GM12801 (cell line): ENCODE results near the gene G6PD.

Source experiments
- CTCF ChIP-seq: IDR thresholded peaks from one replicate; pipeline ENCODE4 v1.5.1; 2011; ENCODE audit warnings: control low read depth; ENCODE audit not compliant: insufficient read length; ENCODE audit errors: extremely low read depth

The G6PD gene

GRCh38 chrX:154548028-154548316 is 1.3 kb upstream of the G6PD start:
- TF ChIP-seq CTCF = no peak

GRCh38 chrX:154547245-154548027 is 790 bp upstream of the G6PD start, which contains the start of gene IKBKG:
Gene IKBKG (plus strand): TSS chrX:154547620. CDS start chrX:154552003, 4,383 bp downstream.
- no peak for TF ChIP-seq CTCF

- TF ChIP-seq CTCF = no peak
Observed at GRCh38 chrX:154545673-154546274, 872 bp downstream of the G6PD start.

- no peak for TF ChIP-seq CTCF
Observed at GRCh38 chrX:154542723-154543424, 3.8 kb downstream of the G6PD start.

- no peak for TF ChIP-seq CTCF
Observed at GRCh38 chrX:154541896-154542722, 4.5 kb downstream of the G6PD start.

GRCh38 chrX:154541589-154541895 is 5.1 kb downstream of the G6PD start:
- no peak for TF ChIP-seq CTCF
